ENCODE data around the gene NEU3.

The NEU3 gene

GRCh38 chr11:75001686-75002085 lies 13.0 kb downstream of the NEU3 start:
- WGBS = 94% methylated on average over 3 of the region's 3 CpGs
- H3K27me3 ChIP-seq (ENCODE audit: control insufficient read depth in 1 of 2, insufficient read depth in 1 of 2, low read length in 2 of 2) = no peaks in the 10 kb centered on the region
- no peak overlapping the region for H3K18ac ChIP-seq (ENCODE audit: low read depth in 1 of 2, low read length in 2 of 2)
- H3K9ac ChIP-seq (ENCODE audit: low read length) = no peak overlapping the region
- H4K91ac ChIP-seq (ENCODE audit: low read length) = no peak overlapping the region
- H3K4me2 ChIP-seq (ENCODE audit: low read length, poor library complexity, severe bottlenecking) = no peak overlapping the region
- H3K36me3 ChIP-seq (ENCODE audit: control insufficient read depth in 1 of 2, insufficient read depth in 2 of 2, low read depth in 1 of 2, low read length in 2 of 2) = peaks cover 11 to 17% of the 10 kb centered on the region in 2 experiments
- no peak overlapping the region for H2AK5ac ChIP-seq (ENCODE audit: low read length, severe bottlenecking)
- H3K27ac ChIP-seq (ENCODE audit: low read length, poor library complexity, severe bottlenecking) = no peak overlapping the region
- no peak overlapping the region for H2BK12ac ChIP-seq (ENCODE audit: low read length in 2 of 2)
- no peaks in the 10 kb centered on the region for H3K79me1 ChIP-seq (replicated peaks; ENCODE audit: low read length, poor library complexity, severe bottlenecking)
- no peak overlapping the region for H2AFZ ChIP-seq (ENCODE audit: low read depth, low read length)
- H2BK120ac ChIP-seq (ENCODE audit: low read depth, low read length) = no peak overlapping the region
- no peak for DNase-seq
- H3K14ac ChIP-seq (ENCODE audit: low read length in 2 of 2) = no peak overlapping the region
- H2BK15ac ChIP-seq (ENCODE audit: low read depth, poor library complexity, severe bottlenecking) = no peak overlapping the region
- no peak overlapping the region for H3K4me3 ChIP-seq (ENCODE audit: insufficient read depth in 1 of 2, low read depth in 1 of 2, low read length in 2 of 2)
- H3K4me1 ChIP-seq (ENCODE audit: control insufficient read depth, insufficient read depth, low read depth, low read length) = no peaks in the 10 kb centered on the region
- H3K9me3 ChIP-seq (ENCODE audit: control insufficient read depth, low read length) = no peaks in the 10 kb centered on the region
- no peak overlapping the region for H2BK5ac ChIP-seq (ENCODE audit: low read depth, low read length, poor library complexity, severe bottlenecking)
- H4K8ac ChIP-seq (ENCODE audit: low read length) = no peak overlapping the region
- no peak overlapping the region for H3K23ac ChIP-seq (ENCODE audit: low read length in 2 of 2)
- no peak overlapping the region for H3K4ac ChIP-seq (ENCODE audit: low read depth in 1 of 2, low read length in 2 of 2)

- H3K79me1 ChIP-seq (replicated peaks; ENCODE audit: low read length, poor library complexity, severe bottlenecking) = no peaks in the 10 kb centered on the region
- no peak overlapping the region for H3K27ac ChIP-seq (ENCODE audit: low read length, poor library complexity, severe bottlenecking)
- no peak overlapping the region for H3K14ac ChIP-seq (ENCODE audit: low read length in 2 of 2)
- H2BK12ac ChIP-seq (ENCODE audit: low read length in 2 of 2) = no peak overlapping the region
- no peaks in the 10 kb centered on the region for H3K27me3 ChIP-seq (ENCODE audit: control insufficient read depth in 1 of 2, insufficient read depth in 1 of 2, low read length in 2 of 2)
- peaks cover 11 to 25% of the 10 kb centered on the region in 2 experiments for H3K36me3 ChIP-seq (ENCODE audit: control insufficient read depth in 1 of 2, insufficient read depth in 2 of 2, low read depth in 1 of 2, low read length in 2 of 2)
- H2AK5ac ChIP-seq (ENCODE audit: low read length, severe bottlenecking) = no peak overlapping the region
- H3K4me1 ChIP-seq (ENCODE audit: control insufficient read depth, insufficient read depth, low read depth, low read length) = no peaks in the 10 kb centered on the region
- no peak overlapping the region for H4K8ac ChIP-seq (ENCODE audit: low read length)
- no peak overlapping the region for H3K9ac ChIP-seq (ENCODE audit: low read length)
- DNase-seq = no peak
- no peak overlapping the region for H4K91ac ChIP-seq (ENCODE audit: low read length)
- WGBS = no CpG with 5 or more reads among the region's 1 CpG
- no peak overlapping the region for H2BK120ac ChIP-seq (ENCODE audit: low read depth, low read length)
- no peak overlapping the region for H3K4ac ChIP-seq (ENCODE audit: low read depth in 1 of 2, low read length in 2 of 2)
- no peak overlapping the region for H3K4me3 ChIP-seq (ENCODE audit: insufficient read depth in 1 of 2, low read depth in 1 of 2, low read length in 2 of 2)
- H2BK15ac ChIP-seq (ENCODE audit: low read depth, poor library complexity, severe bottlenecking) = no peak overlapping the region
- no peak overlapping the region for H3K4me2 ChIP-seq (ENCODE audit: low read length, poor library complexity, severe bottlenecking)
- no peaks in the 10 kb centered on the region for H3K9me3 ChIP-seq (ENCODE audit: control insufficient read depth, low read length)
- H3K23ac ChIP-seq (ENCODE audit: low read length in 2 of 2) = no peak overlapping the region
- no peak overlapping the region for H2AFZ ChIP-seq (ENCODE audit: low read depth, low read length)
- no peak overlapping the region for H3K18ac ChIP-seq (ENCODE audit: low read depth in 1 of 2, low read length in 2 of 2)
- no peak overlapping the region for H2BK5ac ChIP-seq (ENCODE audit: low read depth, low read length, poor library complexity, severe bottlenecking)
Observed at GRCh38 chr11:75002516-75002915, 13.8 kb downstream of the NEU3 start.

DNA sequence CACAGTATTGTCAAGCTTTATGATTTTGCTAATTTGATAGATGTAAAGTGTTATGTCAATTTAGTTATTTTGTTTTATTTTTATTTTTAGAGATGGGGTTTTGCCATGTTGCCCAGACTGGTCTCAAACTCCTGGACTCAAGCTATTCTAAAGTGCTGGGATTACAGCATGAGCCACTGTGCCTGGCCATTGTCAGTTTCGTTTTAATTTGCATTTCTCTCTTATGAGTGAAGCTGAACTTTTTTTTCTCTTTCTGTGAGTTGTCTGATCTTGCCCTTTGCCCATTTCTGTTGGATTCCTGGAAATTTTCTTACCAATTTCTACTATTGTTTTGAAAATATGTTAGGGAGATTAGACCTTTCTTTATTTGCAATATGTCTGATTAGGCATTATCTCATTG lies 15.5 kb downstream of the NEU3 start:
- no peak overlapping the region for H2BK15ac ChIP-seq (ENCODE audit: low read depth, poor library complexity, severe bottlenecking)
- H3K4me1 ChIP-seq (ENCODE audit: control insufficient read depth, insufficient read depth, low read depth, low read length) = no peaks in the 10 kb centered on the region
- H4K91ac ChIP-seq (ENCODE audit: low read length) = no peak overlapping the region
- H2BK120ac ChIP-seq (ENCODE audit: low read depth, low read length) = no peak overlapping the region
- H3K9me3 ChIP-seq (ENCODE audit: control insufficient read depth, low read length) = no peaks in the 10 kb centered on the region
- no peak overlapping the region for H3K4me2 ChIP-seq (ENCODE audit: low read length, poor library complexity, severe bottlenecking)
- H2BK5ac ChIP-seq (ENCODE audit: low read depth, low read length, poor library complexity, severe bottlenecking) = no peak overlapping the region
- no peak overlapping the region for H3K23ac ChIP-seq (ENCODE audit: low read length in 2 of 2)
- no peak overlapping the region for H2AFZ ChIP-seq (ENCODE audit: low read depth, low read length)
- no peak for DNase-seq
- H3K27me3 ChIP-seq (ENCODE audit: control insufficient read depth in 1 of 2, insufficient read depth in 1 of 2, low read length in 2 of 2) = no peaks in the 10 kb centered on the region
- no peak overlapping the region for H3K18ac ChIP-seq (ENCODE audit: low read depth in 1 of 2, low read length in 2 of 2)
- no peak overlapping the region for H2AK5ac ChIP-seq (ENCODE audit: low read length, severe bottlenecking)
- peaks cover 14 to 32% of the 10 kb centered on the region in 2 experiments for H3K36me3 ChIP-seq (ENCODE audit: control insufficient read depth in 1 of 2, insufficient read depth in 2 of 2, low read depth in 1 of 2, low read length in 2 of 2)
- H3K4me3 ChIP-seq (ENCODE audit: insufficient read depth in 1 of 2, low read depth in 1 of 2, low read length in 2 of 2) = no peak overlapping the region
- no peak overlapping the region for H3K27ac ChIP-seq (ENCODE audit: low read length, poor library complexity, severe bottlenecking)
- no peak overlapping the region for H2BK12ac ChIP-seq (ENCODE audit: low read length in 2 of 2)
- no peak overlapping the region for H3K14ac ChIP-seq (ENCODE audit: low read length in 2 of 2)
- no peak overlapping the region for H3K4ac ChIP-seq (ENCODE audit: low read depth in 1 of 2, low read length in 2 of 2)
- no peak overlapping the region for H3K9ac ChIP-seq (ENCODE audit: low read length)
- no CpG with 5 or more reads among the region's 1 CpG for WGBS
- no peaks in the 10 kb centered on the region for H3K79me1 ChIP-seq (replicated peaks; ENCODE audit: low read length, poor library complexity, severe bottlenecking)
- no peak overlapping the region for H4K8ac ChIP-seq (ENCODE audit: low read length)

- no peak overlapping the region for H3K18ac ChIP-seq (ENCODE audit: low read depth in 1 of 2, low read length in 2 of 2)
- no peak overlapping the region for H3K23ac ChIP-seq (ENCODE audit: low read length in 2 of 2)
- H3K4ac ChIP-seq (ENCODE audit: low read depth in 1 of 2, low read length in 2 of 2) = no peak overlapping the region
- H3K27ac ChIP-seq (ENCODE audit: low read length, poor library complexity, severe bottlenecking) = no peak overlapping the region
- H3K9me3 ChIP-seq (ENCODE audit: control insufficient read depth, low read length) = no peaks in the 10 kb centered on the region
- H3K4me3 ChIP-seq (ENCODE audit: insufficient read depth in 1 of 2, low read depth in 1 of 2, low read length in 2 of 2) = no peak overlapping the region
- H3K36me3 ChIP-seq (ENCODE audit: control insufficient read depth in 1 of 2, insufficient read depth in 2 of 2, low read depth in 1 of 2, low read length in 2 of 2) = peaks cover 10 to 24% of the 10 kb centered on the region in 2 experiments
- 100% methylated on average over 2 of the region's 2 CpGs for WGBS
- DNase-seq = no peak
- no peak overlapping the region for H2BK120ac ChIP-seq (ENCODE audit: low read depth, low read length)
- H2BK12ac ChIP-seq (ENCODE audit: low read length in 2 of 2) = no peak overlapping the region
- H2BK5ac ChIP-seq (ENCODE audit: low read depth, low read length, poor library complexity, severe bottlenecking) = no peak overlapping the region
- no peak overlapping the region for H3K9ac ChIP-seq (ENCODE audit: low read length)
- H4K91ac ChIP-seq (ENCODE audit: low read length) = no peak overlapping the region
- no peak overlapping the region for H2AK5ac ChIP-seq (ENCODE audit: low read length, severe bottlenecking)
- H2AFZ ChIP-seq (ENCODE audit: low read depth, low read length) = no peak overlapping the region
- H3K79me1 ChIP-seq (replicated peaks; ENCODE audit: low read length, poor library complexity, severe bottlenecking) = no peaks in the 10 kb centered on the region
- H2BK15ac ChIP-seq (ENCODE audit: low read depth, poor library complexity, severe bottlenecking) = no peak overlapping the region
- no peaks in the 10 kb centered on the region for H3K27me3 ChIP-seq (ENCODE audit: control insufficient read depth in 1 of 2, insufficient read depth in 1 of 2, low read length in 2 of 2)
- H3K14ac ChIP-seq (ENCODE audit: low read length in 2 of 2) = no peak overlapping the region
- H3K4me2 ChIP-seq (ENCODE audit: low read length, poor library complexity, severe bottlenecking) = no peak overlapping the region
- H3K4me1 ChIP-seq (ENCODE audit: control insufficient read depth, insufficient read depth, low read depth, low read length) = no peaks in the 10 kb centered on the region
- H4K8ac ChIP-seq (ENCODE audit: low read length) = no peak overlapping the region
Observed at GRCh38 chr11:75011357-75011756, 22.6 kb downstream of the NEU3 start.

All from mesenchymal stem cell (in vitro differentiated cells and primary cell).